RWPE1 (cell line): ENCODE data around the gene MYMK.

ENCODE experiments used
- CTCF ChIA-PET: fragments of 350-600 bp; sonication (Branson Sonifier 250); formaldehyde crosslinking; extraction: SDS; loops from one replicate; lab custom pipeline; 2021; lab: Yijun Ruan, JAX
- POLR2A ChIA-PET: fragments of 400-600 bp; formaldehyde crosslinking; extraction: SDS; loops from one replicate; lab custom pipeline; 2020; ENCODE audit warnings: antibody characterized with exemption; ENCODE audit not compliant: low non-redundant PET; lab: Yijun Ruan, JAX
- DNase-seq: peaks from one replicate; pipeline ENCODE4 v3.0.0; 2012; ENCODE audit warnings: low spot score
- H3K27ac ChIP-seq: fragments of 450-650 bp; 2 replicates; pipeline ENCODE4 v1.5.1; 2017
- TF ChIP-seq, protein P1 (sequence below): fragments of 450-650 bp; conservative IDR thresholded peaks from 2 replicates; pipeline ENCODE4 v1.5.1; 2017; ENCODE audit warnings: low read depth, mild to moderate bottlenecking

MYMK gene

DNA sequence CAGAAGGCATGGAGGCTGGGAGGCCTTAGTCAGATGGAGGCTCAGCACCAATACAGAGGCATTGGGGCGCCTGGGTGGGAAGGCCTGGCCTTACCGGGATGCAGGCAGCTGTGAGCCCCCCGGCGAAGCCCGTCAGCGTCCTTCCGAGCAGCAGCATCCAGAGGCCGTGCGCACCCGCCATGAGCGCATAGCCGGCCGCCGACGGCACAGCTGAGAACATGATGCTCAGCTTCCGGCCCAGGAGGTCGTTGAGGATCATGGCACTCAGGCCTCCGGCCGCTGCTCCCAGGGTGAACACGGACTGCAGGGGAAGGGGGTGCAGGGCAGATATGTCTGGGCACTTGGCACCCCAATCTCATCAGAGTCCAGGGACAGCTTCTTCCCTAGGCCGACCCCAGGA lies 47.8 kb downstream of the MYMK start:
- DNase-seq: no peak

DNA sequence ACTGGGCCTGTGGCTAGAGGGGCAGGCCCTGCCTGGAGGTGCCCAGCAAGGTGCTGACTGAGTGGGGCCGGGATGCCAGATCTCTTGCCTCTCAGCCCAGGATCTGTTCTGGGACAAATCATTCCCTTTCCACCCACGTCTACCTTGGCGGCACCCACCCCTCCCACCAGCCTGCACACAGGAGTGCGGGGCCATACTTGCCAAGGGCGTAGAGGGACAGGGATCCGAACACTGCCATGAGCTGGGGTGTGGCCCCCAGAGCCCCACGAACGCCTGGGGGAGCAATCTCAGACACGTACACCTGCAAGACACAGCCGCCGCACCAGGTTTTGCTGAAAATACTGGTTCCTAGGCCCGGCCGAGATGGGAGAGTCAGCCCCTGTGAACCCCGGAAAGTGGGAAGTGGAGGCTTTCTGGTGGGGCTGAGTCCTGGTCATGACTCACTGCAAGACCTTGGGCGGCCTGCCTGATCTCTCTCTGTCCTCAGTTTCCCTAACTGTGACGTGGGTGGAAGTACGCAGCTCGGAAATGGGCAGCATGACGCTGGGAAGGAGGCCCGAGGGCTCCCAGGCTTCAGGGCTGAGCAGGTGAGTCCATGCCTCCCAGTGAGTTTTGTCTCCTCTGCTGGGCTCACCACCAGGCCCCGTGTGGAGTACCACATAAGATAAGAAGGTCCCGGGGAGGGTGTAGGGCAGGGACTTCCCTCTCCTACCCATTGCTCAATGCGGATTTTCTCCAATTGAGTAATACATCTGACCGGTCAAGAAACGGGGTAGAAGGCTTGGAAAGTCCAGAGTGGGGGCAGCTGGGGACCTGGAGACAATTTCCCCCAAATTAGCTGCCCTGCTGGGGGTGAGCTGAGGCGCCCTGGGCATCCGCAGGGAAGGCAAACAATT lies 48.5 kb downstream of the MYMK start:
- H3K27ac ChIP-seq: peak overlapping the region; percentile 74
- no peak for DNase-seq
- POLR2A ChIA-PET: no interaction called here
- TF ChIP-seq, protein P1, sequence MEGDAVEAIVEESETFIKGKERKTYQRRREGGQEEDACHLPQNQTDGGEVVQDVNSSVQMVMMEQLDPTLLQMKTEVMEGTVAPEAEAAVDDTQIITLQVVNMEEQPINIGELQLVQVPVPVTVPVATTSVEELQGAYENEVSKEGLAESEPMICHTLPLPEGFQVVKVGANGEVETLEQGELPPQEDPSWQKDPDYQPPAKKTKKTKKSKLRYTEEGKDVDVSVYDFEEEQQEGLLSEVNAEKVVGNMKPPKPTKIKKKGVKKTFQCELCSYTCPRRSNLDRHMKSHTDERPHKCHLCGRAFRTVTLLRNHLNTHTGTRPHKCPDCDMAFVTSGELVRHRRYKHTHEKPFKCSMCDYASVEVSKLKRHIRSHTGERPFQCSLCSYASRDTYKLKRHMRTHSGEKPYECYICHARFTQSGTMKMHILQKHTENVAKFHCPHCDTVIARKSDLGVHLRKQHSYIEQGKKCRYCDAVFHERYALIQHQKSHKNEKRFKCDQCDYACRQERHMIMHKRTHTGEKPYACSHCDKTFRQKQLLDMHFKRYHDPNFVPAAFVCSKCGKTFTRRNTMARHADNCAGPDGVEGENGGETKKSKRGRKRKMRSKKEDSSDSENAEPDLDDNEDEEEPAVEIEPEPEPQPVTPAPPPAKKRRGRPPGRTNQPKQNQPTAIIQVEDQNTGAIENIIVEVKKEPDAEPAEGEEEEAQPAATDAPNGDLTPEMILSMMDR: no peak
- CTCF ChIA-PET: interaction anchor here (0.6 kb wide), 1 partner anchor 267 kb away, joined by 4 read pairs; no protein-coding TSS in a partner anchor

More for the DNA sequence above, 47.8 kb downstream of the MYMK start:
- ChIA-PET POLR2A (no interaction called here), CTCF (no interaction called here)
- TF ChIP-seq, protein P1: no peak
- peak overlapping the region; percentile 74 for H3K27ac ChIP-seq

DNA sequence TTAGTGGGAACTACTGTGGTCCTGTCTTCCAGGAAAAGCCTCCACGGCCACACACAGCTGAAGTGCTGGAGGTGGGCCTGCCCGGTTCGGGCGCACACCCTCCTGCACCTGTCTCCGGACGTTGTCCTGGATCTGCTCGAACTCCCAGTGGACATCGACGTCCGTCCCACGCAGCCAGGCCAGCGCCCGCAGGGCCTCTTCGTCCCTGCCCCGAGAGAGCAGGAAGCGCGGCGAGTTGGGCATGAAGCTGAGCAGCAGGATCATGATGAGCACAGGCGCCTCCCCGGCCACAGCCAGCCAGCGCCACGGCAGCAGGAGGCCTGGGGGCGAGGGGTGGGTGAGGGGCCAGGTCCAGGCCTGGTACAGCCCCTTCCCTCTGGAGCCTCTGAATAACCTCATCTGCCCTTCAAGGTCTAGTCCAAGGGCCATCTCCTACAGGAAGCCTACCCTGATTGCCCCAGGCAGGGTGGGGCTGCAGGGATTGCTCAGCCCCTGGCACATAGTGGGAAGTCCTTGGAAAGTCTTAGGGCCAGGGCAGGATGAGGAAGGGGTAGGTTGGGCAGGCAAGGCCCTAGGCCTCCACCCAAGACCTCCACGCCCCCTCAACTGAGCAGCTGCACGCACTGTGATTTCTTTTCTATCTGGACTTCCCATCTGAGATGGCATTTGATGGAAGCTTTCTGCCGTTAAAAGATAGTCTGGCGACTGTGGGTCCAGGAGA lies 49.3 kb downstream of the MYMK start:
- H3K27ac ChIP-seq: peak overlapping the region; percentile 74
- TF ChIP-seq, protein P1: no peak
- DNase-seq: no peak
- ChIA-PET POLR2A (no interaction called here), CTCF (interaction anchor here (0.6 kb wide), 1 partner anchor 155 kb away, joined by 3 read pairs; no protein-coding TSS in a partner anchor)

DNA sequence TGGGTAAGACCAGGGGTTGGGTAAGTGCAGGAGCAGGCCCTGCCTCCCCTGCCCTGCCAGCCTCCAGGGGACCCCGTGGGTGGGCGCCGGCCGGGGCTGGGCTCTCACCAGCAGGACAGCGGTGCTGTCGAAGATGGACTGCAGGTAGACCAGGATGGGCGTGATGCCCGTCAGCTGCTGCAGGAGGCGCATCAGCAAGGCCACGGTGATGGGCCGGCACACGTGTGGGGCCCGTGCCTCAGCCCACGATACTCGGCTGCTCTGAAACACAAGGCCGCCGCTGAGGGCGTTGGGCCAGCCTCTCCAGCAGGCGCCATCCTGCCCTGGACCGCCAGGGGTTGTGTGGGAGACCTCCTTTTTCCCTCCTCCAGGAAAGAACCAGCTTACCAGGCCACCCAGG lies 49.9 kb downstream of the MYMK start:
- no peak for DNase-seq
- CTCF ChIA-PET: interaction anchor here (0.6 kb wide), 1 partner anchor 154 kb away, joined by 3 read pairs; no protein-coding TSS in a partner anchor
- peak overlapping the region; percentile 74; the same call in 1 of the 2 replicates for H3K27ac ChIP-seq
- TF ChIP-seq, protein P1: no peak
- POLR2A ChIA-PET: no interaction called here

DNA sequence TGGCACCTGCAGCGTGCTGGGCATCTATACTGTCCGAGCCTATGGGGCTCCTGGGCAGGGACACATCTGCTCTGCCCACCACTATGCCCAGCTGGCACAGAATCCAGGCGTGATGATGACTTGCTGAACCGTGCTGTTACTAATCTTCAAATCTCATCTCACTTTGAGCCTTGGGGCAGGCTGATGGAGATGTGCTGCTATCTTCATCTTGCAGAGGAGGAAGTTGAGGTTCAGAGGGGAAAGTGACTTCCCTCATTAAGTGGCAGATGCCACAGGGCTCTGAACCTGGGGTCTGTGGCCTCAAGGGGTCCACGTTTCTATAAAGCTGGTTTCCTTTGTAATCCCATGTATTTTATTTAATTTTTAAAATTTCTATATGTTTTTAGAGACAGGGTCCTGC lies 50.5 kb downstream of the MYMK start:
- peak overlapping the region; percentile 74 for H3K27ac ChIP-seq
- TF ChIP-seq, protein P1: no peak
- CTCF ChIA-PET: no interaction called here
- no peak for DNase-seq
- POLR2A ChIA-PET: no interaction called here

DNA sequence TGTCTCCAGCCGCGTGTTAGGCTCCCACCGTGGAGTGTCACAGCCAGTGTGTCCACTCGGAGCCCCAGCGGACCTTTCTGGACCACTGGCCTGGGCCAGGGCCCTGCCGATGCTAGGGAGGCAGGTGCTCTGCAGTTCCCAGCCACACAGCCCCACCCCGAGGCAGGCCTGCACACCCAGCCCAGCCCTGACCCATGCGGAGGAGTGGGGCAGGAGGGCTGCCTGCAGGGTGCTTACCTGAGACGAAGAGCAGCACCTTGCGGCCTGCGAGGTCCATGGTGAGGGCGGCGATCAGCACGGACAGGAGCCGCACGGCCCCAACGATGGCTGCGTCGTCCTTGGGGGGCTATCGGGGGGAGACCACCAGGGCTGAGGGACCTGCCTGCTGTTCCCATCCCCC lies 51.0 kb downstream of the MYMK start:
- POLR2A ChIA-PET: interaction anchor here (0.6 kb wide), 1 partner anchor 125 kb away, joined by 3 read pairs; no protein-coding TSS in a partner anchor
- CTCF ChIA-PET: interaction anchor here (1.6 kb wide), 1 partner anchor 13 kb away, joined by 7 read pairs; no protein-coding TSS in a partner anchor
- DNase-seq: no peak
- H3K27ac ChIP-seq: peak overlapping the region; percentile 74
- TF ChIP-seq, protein P1: no peak
